A673 (cell line): Measurements from ENCODE around the gene ARHGEF1. TPM values are rescaled to one million over a fixed set of nuclear protein-coding genes. Genes with fewer than 3 reads are reported as not detected.

Source experiments
- BruUV-seq: library from RNA; stranded (reverse); fragments of 400-500 nt; replicated peaks from 2 replicates; lab custom pipeline; 2021; lab: Mats Ljungman, UMichigan
- CTCF ChIA-PET: fragments of 300-600 bp; sonication (Branson Sonifier 250); formaldehyde crosslinking; loops from one replicate; lab custom pipeline; 2022; ENCODE audit warnings: antibody characterized with exemption; lab: Charles Lee
- POLR2A ChIA-PET: fragments of 300-600 bp; sonication (Branson Sonifier 250); formaldehyde crosslinking; loops from one replicate; lab custom pipeline; 2022; ENCODE audit warnings: antibody characterized with exemption; ENCODE audit not compliant: low non-redundant PET; lab: Charles Lee
- DNase-seq: peaks from one replicate; pipeline ENCODE4 v3.0.0-alpha.2; 2015; ENCODE audit warnings: low spot score
- H3K27ac ChIP-seq: fragments of 200-600 bp; sonication (generic); 2 replicates; pipeline ENCODE4 v1.5.1; 2016; ENCODE audit warnings: mixed run types, low read depth, mild to moderate bottlenecking, mixed read lengths, antibody characterized with exemption, low read length; ENCODE audit not compliant: poor library complexity, severe bottlenecking
- H3K27me3 ChIP-seq: fragments of 200-600 bp; sonication (generic); replicated peaks from 2 replicates; pipeline ENCODE4 v1.6.1; 2017; ENCODE audit warnings: mixed run types, low read depth, mild to moderate bottlenecking, mixed read lengths, antibody characterized with exemption, low read length; ENCODE audit not compliant: insufficient read depth, poor library complexity
- H3K36me3 ChIP-seq: fragments of 200-600 bp; sonication (generic); 2 replicates; pipeline ENCODE4 v1.6.1; 2016; ENCODE audit warnings: mixed run types, mild to moderate bottlenecking, mixed read lengths, antibody characterized with exemption, low read length; ENCODE audit not compliant: insufficient read depth, poor library complexity, severe bottlenecking
- H3K4me1 ChIP-seq: fragments of 200-600 bp; sonication (generic); 2 replicates; pipeline ENCODE4 v1.6.1; 2017; ENCODE audit warnings: mixed run types, mild to moderate bottlenecking, mixed read lengths, antibody characterized with exemption, low read length; ENCODE audit not compliant: insufficient read depth, poor library complexity, severe bottlenecking
- H3K4me3 ChIP-seq: fragments of 200-600 bp; sonication (generic); 2 replicates; pipeline ENCODE4 v1.5.1; 2016; ENCODE audit warnings: low read depth, mixed run types, mild to moderate bottlenecking, mixed read lengths, low read length; ENCODE audit not compliant: poor library complexity, severe bottlenecking
- H3K9me3 ChIP-seq: fragments of 200-600 bp; sonication (generic); 2 replicates; pipeline ENCODE4 v1.6.1; 2016; ENCODE audit warnings: mixed run types, low read depth, mild to moderate bottlenecking, mixed read lengths, antibody characterized with exemption, low read length; ENCODE audit not compliant: poor library complexity, severe bottlenecking
- EZH2 ChIP-seq: fragments of 200-600 bp; sonication (generic); IDR thresholded peaks from 2 replicates; pipeline ENCODE4 v1.6.1; 2017; ENCODE audit warnings: borderline replicate concordance, low read depth, mild to moderate bottlenecking, mixed read lengths, antibody characterized with exemption, low read length; ENCODE audit not compliant: poor library complexity, severe bottlenecking
- intact Hi-C: fragments of 100-400 bp; cut with micrococcal nuclease; formaldehyde crosslinking; loops from one replicate; pipeline ENCODE4 v1.10.0; 2022; ENCODE audit not compliant: unreplicated experiment
- total RNA-seq: library from RNA; stranded (reverse); gene quantifications from 2 replicates; pipeline ENCODE4 v1.2.3, GENCODE V29; 2021
- TF ChIP-seq, protein P1 (sequence below): fragments of 300-800, 200-600 bp; sonication (generic); conservative IDR thresholded peaks from 2 replicates; pipeline ENCODE4 v1.5.1; 2017; ENCODE audit warnings: low read depth, mild to moderate bottlenecking, antibody characterized with exemption, low read length, moderate library complexity, mixed read lengths

The ARHGEF1 gene
- total RNA-seq, 1 experiment from 2014 or later = 164 TPM

DNA sequence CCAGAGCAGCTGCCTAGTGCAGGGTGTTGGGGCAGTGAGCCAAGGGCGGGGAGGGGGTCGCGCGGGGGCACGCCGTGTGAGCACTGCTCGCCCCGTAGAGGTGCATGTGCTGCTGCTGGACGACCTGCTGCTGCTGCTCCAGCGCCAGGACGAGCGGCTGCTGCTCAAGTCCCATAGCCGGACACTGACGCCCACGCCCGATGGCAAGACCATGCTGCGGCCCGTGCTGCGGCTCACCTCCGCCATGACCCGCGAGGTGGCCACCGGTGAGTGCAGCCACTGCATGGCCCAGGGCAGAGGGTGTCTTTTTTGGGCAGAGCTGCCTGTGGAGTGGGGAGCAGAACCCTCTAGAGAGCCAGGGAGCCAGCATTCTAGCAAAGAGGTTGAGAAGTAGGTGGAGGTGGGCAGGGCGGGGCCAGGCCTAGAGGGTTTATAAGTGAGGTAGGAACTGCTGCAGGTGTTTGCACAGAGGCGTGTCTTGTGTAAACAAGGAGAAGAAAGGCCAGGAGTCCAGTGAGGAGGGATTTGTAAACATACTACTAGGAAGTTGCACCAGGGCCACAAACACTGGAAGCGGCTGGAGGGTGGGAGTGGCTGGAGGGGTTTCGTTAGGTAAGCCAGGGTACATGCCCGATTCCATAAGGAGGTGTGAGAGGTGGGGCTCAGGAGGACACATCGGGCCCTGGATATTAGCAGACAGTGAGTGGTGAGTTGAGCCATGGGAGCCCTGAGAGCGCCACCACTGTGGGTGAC, 21.3 kb downstream of the ARHGEF1 start:
- H3K27ac ChIP-seq = no peak overlapping the region
- TF ChIP-seq EZH2 = no peak
- TF ChIP-seq, protein P1, sequence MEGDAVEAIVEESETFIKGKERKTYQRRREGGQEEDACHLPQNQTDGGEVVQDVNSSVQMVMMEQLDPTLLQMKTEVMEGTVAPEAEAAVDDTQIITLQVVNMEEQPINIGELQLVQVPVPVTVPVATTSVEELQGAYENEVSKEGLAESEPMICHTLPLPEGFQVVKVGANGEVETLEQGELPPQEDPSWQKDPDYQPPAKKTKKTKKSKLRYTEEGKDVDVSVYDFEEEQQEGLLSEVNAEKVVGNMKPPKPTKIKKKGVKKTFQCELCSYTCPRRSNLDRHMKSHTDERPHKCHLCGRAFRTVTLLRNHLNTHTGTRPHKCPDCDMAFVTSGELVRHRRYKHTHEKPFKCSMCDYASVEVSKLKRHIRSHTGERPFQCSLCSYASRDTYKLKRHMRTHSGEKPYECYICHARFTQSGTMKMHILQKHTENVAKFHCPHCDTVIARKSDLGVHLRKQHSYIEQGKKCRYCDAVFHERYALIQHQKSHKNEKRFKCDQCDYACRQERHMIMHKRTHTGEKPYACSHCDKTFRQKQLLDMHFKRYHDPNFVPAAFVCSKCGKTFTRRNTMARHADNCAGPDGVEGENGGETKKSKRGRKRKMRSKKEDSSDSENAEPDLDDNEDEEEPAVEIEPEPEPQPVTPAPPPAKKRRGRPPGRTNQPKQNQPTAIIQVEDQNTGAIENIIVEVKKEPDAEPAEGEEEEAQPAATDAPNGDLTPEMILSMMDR = no peak
- H3K4me3 ChIP-seq = no peak overlapping the region
- no peaks in the 10 kb centered on the region for H3K4me1 ChIP-seq
- DNase-seq = no peak
- no peaks in the 10 kb centered on the region for H3K9me3 ChIP-seq
- BruUV-seq = no TSS peak
- intact Hi-C loops = no loop called here
- no peaks in the 10 kb centered on the region for H3K27me3 ChIP-seq
- ChIA-PET CTCF (no interaction called here), POLR2A (no interaction called here)
- H3K36me3 ChIP-seq = peaks cover 63% of the 10 kb centered on the region

DNA sequence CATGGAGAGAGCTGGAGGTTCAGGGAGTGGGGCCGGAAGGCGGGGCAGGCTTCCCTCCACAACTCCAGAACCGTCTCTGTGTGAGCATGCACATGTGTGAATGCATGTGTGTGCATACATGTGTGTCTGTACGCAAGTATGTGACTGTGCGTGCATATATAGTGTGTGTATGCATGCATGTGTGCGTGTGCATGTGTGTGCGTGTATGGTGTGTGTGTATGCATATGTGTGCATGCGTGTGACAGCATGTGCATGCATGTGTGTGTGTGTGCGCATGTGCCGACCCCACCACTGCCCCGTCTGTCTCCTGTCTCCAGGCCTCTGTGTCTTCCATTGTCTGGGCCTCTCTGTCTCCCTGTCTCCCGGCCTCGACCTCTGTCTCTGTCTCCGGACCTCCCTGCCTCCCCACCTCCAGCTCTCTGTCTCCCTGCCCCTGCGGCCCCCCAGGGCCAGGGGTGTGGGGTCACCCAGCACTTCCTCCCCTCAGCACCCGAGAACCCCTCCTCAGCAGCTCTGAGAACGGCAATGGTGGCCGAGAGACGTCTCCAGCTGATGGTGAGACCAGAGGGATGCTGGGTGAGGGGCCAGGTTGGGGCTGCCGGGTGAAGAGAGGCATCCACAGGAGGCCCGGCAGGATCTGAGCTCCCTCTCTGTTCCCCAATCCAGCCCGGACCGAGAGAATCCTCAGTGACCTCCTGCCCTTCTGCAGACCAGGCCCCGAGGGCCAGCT, 22.5 kb downstream of the ARHGEF1 start:
- no TSS peak for BruUV-seq
- CTCF ChIA-PET = no interaction called here
- Histone ChIP-seq H3K36me3 (peaks cover 55% of the 10 kb centered on the region), H3K27ac (no peak overlapping the region), H3K4me3 (no peak overlapping the region), H3K4me1 (no peaks in the 10 kb centered on the region), H3K27me3 (no peaks in the 10 kb centered on the region), H3K9me3 (no peaks in the 10 kb centered on the region)
- POLR2A ChIA-PET = no interaction called here
- no peak for TF ChIP-seq EZH2
- no peak for DNase-seq
- intact Hi-C loops = no loop called here

- no peak overlapping the region for H3K27ac ChIP-seq
- H3K36me3 ChIP-seq = peaks cover 50% of the 10 kb centered on the region
- DNase-seq = no peak
- H3K4me1 ChIP-seq = no peaks in the 10 kb centered on the region
- TF ChIP-seq, protein P1 = no peak
- TF ChIP-seq EZH2 = no peak
- BruUV-seq = no TSS peak
- no peak overlapping the region for H3K4me3 ChIP-seq
- ChIA-PET CTCF (no interaction called here), POLR2A (no interaction called here)
- no peaks in the 10 kb centered on the region for H3K9me3 ChIP-seq
- H3K27me3 ChIP-seq = no peaks in the 10 kb centered on the region
- intact Hi-C loops = no loop called here
Observed at GRCh38 chr19:41906271-41906670, 23.3 kb downstream of the ARHGEF1 start.
